Measurements from ENCODE around the gene CACNA2D4.

GRCh38 chr12:1934068-1934467, 15.6 kb upstream of the CACNA2D4 start:
- no peak for TF ChIP-seq ZNF513 (CRISPR knock-in tag; conservative IDR thresholded peaks at IDR 0.05)
- TF ChIP-seq NR2F2 (IDR thresholded peaks at IDR 0.05; ENCODE audit: borderline replicate concordance, low read depth), result no peak
